ENCODE results near the gene LTA4H.

The LTA4H gene

DNA sequence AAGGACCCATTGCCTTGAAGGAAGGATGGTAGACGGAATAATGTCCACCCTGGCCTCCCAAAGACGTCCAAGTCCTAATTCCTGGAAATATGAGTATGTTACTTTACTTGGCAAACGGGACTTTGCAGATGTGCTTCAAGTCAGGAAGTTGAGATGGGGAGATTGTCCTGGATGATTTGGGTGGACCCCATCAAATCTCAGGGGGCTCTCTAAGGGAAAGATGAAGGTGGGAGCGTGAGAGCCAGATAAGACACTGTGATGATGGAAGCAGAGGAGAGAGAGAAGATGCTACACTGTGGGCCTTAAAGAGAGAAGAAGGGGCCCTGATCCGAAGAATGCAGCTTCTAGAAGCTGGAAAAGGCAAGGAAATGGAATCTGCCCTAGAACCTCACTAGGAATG lies 29.6 kb upstream of the LTA4H start:
- Histone ChIP-seq H3K9me3 (ENCODE audit: control insufficient read depth, low read length) (no peaks in the 10 kb centered on the region), H3K4me1 (peaks cover 5% of the 10 kb centered on the region), H3K79me2 (no peaks in the 10 kb centered on the region), H2AFZ (no peak overlapping the region), H3K36me3 (ENCODE audit: control insufficient read depth, insufficient read depth, low read length) (no peaks in the 10 kb centered on the region), H3K27me3 (ENCODE audit: control insufficient read depth, insufficient read depth, low read length) (no peaks in the 10 kb centered on the region), H3K4me2 (ENCODE audit: low read length) (no peak overlapping the region), H3K27ac (no peak overlapping the region), H3K4me3 (ENCODE audit: low read depth, low read length) (no peak overlapping the region), H3K9ac (no peak overlapping the region)
- TF ChIP-seq, protein P1, sequence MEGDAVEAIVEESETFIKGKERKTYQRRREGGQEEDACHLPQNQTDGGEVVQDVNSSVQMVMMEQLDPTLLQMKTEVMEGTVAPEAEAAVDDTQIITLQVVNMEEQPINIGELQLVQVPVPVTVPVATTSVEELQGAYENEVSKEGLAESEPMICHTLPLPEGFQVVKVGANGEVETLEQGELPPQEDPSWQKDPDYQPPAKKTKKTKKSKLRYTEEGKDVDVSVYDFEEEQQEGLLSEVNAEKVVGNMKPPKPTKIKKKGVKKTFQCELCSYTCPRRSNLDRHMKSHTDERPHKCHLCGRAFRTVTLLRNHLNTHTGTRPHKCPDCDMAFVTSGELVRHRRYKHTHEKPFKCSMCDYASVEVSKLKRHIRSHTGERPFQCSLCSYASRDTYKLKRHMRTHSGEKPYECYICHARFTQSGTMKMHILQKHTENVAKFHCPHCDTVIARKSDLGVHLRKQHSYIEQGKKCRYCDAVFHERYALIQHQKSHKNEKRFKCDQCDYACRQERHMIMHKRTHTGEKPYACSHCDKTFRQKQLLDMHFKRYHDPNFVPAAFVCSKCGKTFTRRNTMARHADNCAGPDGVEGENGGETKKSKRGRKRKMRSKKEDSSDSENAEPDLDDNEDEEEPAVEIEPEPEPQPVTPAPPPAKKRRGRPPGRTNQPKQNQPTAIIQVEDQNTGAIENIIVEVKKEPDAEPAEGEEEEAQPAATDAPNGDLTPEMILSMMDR (IDR thresholded peaks at IDR 0.05) = no peak

DNA sequence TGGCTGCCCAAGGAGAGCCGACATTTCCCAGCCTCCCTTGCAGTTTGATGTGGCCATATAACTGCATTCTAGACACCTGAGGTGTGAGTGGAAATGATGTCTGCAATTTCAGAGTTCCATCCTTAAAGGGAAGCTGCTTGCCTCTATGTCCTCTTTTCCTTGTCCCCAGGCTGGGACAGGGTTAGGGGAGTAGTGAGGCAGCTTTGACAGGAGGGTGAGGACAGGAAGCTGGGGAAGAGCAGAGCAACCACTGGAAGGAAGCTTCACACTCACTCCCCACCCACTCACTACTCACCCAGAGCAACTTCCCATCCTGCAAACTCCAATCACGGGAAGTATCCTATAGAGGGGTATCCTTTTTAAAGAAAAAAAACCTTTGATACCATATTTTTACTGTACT lies 28.9 kb upstream of the LTA4H start:
- Histone ChIP-seq H3K9me3 (ENCODE audit: control insufficient read depth, low read length) (no peaks in the 10 kb centered on the region), H3K4me3 (ENCODE audit: low read depth, low read length) (no peak overlapping the region), H3K4me2 (ENCODE audit: low read length) (no peak overlapping the region), H3K36me3 (ENCODE audit: control insufficient read depth, insufficient read depth, low read length) (no peaks in the 10 kb centered on the region), H3K27me3 (ENCODE audit: control insufficient read depth, insufficient read depth, low read length) (no peaks in the 10 kb centered on the region), H3K4me1 (peaks cover 8% of the 10 kb centered on the region), H3K79me2 (no peaks in the 10 kb centered on the region), H2AFZ (no peak overlapping the region), H3K9ac (no peak overlapping the region), H3K27ac (no peak overlapping the region)
- TF ChIP-seq, protein P1 (IDR thresholded peaks at IDR 0.05) = no peak

DNA sequence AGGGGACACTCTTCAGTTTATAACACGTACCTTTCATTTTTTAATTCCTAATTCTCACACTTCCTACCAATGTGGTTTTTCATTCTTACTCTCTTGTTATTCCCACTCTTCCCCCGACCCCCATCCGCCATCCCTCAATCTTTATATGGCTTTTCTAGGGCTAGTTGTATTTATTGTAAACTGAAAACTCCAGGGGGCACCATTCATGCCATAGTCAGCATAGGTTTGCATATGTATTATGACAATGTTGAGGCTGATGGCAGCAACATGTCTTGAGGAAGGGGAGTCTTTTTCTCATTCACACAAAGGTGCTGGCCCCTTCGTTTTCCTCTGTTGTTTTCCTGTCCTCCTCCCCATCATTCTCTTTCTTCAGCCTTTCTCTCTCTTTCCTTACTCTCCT lies 27.7 kb upstream of the LTA4H start:
- H3K79me2 ChIP-seq = no peaks in the 10 kb centered on the region
- H3K4me3 ChIP-seq (ENCODE audit: low read depth, low read length) = no peak overlapping the region
- TF ChIP-seq, protein P1 (IDR thresholded peaks at IDR 0.05) = no peak
- H3K9me3 ChIP-seq (ENCODE audit: control insufficient read depth, low read length) = no peaks in the 10 kb centered on the region
- H3K9ac ChIP-seq = no peak overlapping the region
- H3K4me1 ChIP-seq = peaks cover 8% of the 10 kb centered on the region
- no peak overlapping the region for H3K4me2 ChIP-seq (ENCODE audit: low read length)
- H3K27ac ChIP-seq = no peak overlapping the region
- no peaks in the 10 kb centered on the region for H3K27me3 ChIP-seq (ENCODE audit: control insufficient read depth, insufficient read depth, low read length)
- no peak overlapping the region for H2AFZ ChIP-seq
- no peaks in the 10 kb centered on the region for H3K36me3 ChIP-seq (ENCODE audit: control insufficient read depth, insufficient read depth, low read length)

DNA sequence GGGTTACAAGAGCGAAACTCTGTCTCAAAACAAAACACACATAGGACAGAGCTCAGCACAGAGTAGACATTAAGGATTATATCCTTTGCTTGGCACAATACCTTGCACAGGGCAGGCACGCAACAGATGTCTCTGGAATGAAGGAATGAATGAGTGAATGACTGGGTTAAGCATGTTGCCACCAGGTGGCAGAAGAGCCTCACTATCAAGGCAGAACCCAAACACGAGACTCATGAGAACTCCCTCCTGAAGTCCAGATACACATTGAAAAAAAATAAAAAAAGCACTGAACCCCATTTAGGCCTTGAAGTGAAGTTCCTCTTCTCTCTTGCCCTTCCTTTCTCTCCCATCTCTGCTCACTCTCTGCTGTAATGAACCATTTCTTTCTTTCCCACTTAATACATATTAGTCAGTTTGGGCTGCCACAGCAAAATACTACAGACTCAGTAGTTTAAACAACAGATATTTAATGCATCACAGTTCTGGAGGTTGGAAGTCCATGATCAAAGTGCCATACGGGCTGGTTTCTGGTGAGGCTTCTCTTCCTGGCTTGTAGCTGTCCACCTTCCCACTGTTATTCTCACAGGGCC lies 26.6 kb upstream of the LTA4H start:
- Histone ChIP-seq H3K27ac (no peak overlapping the region), H3K4me2 (ENCODE audit: low read length) (no peak overlapping the region)

DNA sequence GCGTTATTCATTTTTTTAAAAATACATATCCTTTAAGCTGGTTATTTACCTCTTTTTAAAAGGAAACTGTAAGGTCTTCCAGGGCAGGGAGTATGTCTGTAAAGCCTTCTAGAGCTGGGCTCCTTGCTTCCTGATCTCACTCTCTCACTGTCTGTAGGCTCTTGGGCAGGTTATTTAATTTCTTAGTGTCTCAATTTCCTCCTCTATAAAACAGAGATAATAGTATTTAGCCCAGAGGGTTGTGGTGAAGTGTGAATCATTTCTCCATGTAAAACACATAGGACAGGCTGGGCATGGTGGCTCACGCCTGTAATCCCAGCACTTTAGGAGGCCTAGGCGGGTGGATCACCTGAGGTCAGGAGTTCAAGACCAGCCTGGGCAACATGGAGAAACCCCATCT lies 25.9 kb upstream of the LTA4H start:
- no peaks in the 10 kb centered on the region for H3K79me2 ChIP-seq
- no peak overlapping the region for H3K9ac ChIP-seq
- H3K27me3 ChIP-seq (ENCODE audit: control insufficient read depth, insufficient read depth, low read length) = no peaks in the 10 kb centered on the region
- H2AFZ ChIP-seq = no peak overlapping the region
- H3K4me3 ChIP-seq (ENCODE audit: low read depth, low read length) = no peak overlapping the region
- no peaks in the 10 kb centered on the region for H3K36me3 ChIP-seq (ENCODE audit: control insufficient read depth, insufficient read depth, low read length)
- peaks cover 8% of the 10 kb centered on the region for H3K4me1 ChIP-seq
- H3K4me2 ChIP-seq (ENCODE audit: low read length) = no peak overlapping the region
- H3K9me3 ChIP-seq (ENCODE audit: control insufficient read depth, low read length) = no peaks in the 10 kb centered on the region
- TF ChIP-seq, protein P1 (IDR thresholded peaks at IDR 0.05) = no peak
- H3K27ac ChIP-seq = no peak overlapping the region

More for the DNA sequence above, 26.6 kb upstream of the LTA4H start:
- Histone ChIP-seq H3K36me3 (ENCODE audit: control insufficient read depth, insufficient read depth, low read length) (no peaks in the 10 kb centered on the region), H3K9ac (no peak overlapping the region), H3K4me3 (ENCODE audit: low read depth, low read length) (no peak overlapping the region), H3K4me1 (peaks cover 8% of the 10 kb centered on the region), H3K9me3 (ENCODE audit: control insufficient read depth, low read length) (no peaks in the 10 kb centered on the region), H3K79me2 (no peaks in the 10 kb centered on the region), H2AFZ (peak overlapping the region; percentile 20), H3K27me3 (ENCODE audit: control insufficient read depth, insufficient read depth, low read length) (no peaks in the 10 kb centered on the region)
- TF ChIP-seq, protein P1 (IDR thresholded peaks at IDR 0.05) = peak; percentile 70
